DMS114 treated with DMSO at 0.1 percent for 48 hours (cell line): ENCODE results near the gene STK39.

Experiments used
- DNase-seq: peaks from one replicate; lab custom pipeline; 2025; ENCODE audit not compliant: unreplicated experiment; lab: John Stamatoyannopoulos, UW

STK39 gene

GRCh38 chr2:168244318-168244717, 3.1 kb downstream of the STK39 start:
- DNase-seq: no peak

- DNase-seq: no peak
Measured at GRCh38 chr2:168243061-168243460, 4.3 kb downstream of the STK39 start.

DNA sequence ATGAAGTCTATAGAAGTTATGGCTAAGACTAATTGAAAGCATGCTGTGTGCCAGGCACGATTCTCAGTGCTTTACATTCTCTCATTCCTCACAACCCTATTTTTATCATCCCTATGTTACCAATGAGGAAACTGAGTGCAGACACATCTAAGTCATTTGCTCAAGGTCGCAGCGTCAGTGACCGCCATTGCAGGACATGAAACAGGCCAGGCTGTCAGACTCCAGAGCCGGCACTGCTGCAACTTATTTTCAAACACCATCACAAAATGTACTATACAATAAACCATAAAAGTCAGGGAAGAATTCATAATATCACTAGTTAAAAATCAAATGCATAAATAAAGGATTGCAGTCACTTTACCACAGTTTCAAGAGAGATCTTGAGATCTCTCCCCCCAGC, 5.6 kb downstream of the STK39 start:
- no peak for DNase-seq

GRCh38 chr2:168241208-168241607, 6.2 kb downstream of the STK39 start:
- no peak for DNase-seq

DNA sequence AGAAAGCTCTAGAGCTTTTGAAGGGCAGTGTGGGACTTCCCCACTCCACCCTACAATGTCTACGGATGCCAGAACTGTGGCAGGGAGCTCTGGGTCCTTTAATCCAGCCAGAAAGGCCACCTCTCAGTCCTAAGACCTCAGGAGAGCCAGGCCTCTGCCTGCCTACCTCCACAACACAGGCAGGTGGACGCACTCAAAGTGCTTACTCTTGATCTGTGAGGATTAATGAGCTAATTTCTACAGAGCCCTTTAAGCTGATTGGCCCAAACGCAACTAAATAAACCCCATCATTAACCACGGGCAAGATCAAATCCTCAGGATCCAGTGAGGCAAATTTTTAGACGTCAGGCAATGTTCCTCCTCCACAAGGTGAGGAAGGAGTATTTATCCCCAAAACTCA, 8.1 kb downstream of the STK39 start:
- no peak for DNase-seq

DNA sequence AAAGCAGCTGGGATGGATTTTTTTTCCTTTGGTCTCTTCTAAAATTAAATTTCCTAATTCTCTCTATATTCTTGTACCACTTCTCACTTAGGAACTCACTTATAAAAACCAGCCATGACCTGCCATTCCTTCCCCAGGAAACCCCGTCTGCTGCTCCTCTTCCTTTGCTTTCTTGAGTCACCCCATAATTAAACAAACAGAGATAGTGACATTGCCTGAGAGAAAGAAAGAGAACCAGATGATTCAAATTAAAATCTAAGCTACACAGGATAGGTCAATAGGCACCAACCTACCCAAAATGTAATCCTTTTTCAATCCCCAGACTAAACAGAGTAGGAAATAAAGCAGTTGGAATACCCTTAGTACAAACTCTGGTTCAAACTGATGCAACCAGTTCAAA, 9.7 kb downstream of the STK39 start:
- no peak for DNase-seq

DNA sequence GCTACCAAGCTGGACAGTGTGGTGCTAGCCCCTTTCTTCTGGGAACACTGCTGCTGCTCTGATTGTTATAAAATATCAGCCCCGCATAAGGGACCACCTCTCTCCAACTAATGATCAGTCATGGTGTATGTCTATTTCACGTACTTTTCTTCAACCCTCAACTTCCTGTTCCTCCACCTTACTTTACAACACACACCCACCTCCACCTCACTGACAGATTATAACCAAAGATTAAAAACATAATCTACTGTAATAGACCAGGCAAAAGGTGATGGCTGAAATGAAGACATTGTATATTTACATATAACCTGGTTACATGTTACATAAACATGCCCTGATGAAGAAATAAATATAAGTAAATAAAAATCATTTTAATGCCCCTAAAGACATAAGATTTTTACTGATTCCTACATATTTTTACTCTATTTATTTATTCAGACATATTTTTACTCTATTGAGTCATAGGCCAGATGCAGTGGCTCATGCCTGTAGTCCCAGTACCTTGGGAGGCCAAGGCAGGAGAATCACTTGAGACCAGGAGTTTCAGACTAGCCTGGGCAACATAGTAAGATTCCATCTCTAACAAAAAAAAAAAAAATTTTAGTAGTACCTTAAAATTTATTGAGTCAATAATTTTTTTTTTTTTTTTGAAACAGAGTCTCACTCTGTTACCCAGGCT, 12.8 kb downstream of the STK39 start:
- DNase-seq: no peak

- no peak for DNase-seq
Measured at GRCh38 chr2:168233726-168234406, 13.5 kb downstream of the STK39 start.

- DNase-seq: no peak
Measured at GRCh38 chr2:168233166-168233565, 14.2 kb downstream of the STK39 start.

DNA sequence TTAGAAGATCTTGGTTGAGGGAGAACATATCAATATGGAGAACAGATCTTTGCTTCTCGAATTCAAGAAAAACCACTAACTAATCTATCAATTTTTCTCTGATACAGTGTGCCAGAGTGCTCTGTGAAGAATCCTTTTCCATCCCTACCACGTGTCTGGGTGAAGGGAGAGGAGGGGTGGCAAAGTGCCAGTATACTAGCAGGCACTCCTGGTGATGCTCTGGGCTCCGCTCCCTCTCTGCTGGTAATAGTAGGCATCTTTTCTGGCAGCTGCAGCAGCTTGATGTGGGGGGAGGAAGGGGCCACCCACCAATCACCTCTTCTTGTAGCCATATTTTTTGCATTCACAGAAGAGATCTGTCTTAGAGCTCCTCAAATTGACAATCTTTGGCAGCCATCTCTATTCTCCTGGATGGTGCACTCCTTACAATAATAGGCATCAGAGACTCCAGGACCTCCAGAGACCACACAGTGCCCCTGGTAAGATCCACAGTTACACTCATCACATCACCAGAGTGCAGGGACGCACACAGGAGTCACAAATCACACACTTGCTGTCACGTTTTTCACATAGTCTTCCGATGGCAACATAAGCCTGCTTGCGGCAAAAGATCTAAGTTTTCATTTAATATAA, 15.7 kb downstream of the STK39 start:
- DNase-seq: no peak

- no peak for DNase-seq
Measured at GRCh38 chr2:168230389-168230788, 17.0 kb downstream of the STK39 start.

GRCh38 chr2:168224346-168224745, 23.0 kb downstream of the STK39 start:
- DNase-seq: no peak

GRCh38 chr2:168222088-168222487, 25.3 kb downstream of the STK39 start:
- no peak for DNase-seq

DNA sequence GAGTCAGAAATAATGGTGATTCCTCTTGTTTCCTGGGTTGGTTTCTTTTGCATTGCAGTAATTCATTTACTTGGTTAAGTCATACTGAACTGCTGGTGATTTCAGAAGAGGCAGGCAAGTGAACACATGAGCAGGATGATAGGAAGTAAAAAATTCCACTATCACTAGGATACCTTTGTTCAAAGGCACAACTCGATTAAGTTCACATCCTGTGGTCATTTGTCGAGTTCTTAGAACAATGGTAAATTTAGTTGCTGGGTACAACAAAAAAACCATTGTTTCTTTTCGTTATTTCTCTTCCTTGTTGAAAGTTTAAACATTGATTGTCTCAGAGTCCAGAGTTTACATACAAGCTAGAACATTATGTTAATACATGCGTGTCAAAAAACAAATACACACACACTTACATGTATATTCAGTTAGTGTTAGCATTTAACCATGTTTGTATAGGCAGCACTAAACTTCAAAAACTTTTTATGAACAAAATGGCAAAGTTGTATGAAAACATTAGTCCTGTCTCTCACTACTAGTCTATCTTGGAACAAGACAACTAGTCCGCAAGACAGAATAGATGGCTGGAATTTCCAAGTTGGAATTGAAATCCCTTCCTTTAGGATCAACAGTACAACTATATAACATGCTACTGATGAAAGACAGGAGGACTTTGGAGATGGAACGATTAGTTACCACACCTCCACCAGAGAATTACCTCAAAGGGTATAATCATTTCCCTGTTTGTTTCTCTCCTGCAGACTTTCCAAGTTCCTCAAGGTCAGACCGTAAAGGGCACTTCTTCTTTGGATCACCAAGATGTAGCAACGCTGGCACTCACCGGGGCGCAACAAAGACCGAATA, 26.2 kb downstream of the STK39 start:
- no peak for DNase-seq

DNA sequence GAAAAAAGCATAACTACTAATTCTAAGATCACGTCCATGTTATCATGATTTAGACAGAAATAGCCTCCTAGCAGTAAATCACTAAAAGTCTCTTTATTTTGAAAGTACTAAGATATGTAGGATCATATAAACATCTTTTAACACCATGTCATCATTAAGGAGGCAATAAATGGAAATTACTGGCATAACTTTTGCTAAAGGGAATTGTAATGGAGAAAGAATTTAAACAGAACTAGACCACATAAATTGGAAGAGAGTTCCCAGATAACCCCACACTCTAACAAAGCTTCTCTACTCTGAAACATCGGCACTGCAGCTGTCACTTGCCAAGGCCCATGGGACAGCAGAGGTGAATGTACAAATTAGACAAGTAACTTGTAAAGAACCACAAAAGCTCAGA, 29.5 kb downstream of the STK39 start:
- no peak for DNase-seq

DNA sequence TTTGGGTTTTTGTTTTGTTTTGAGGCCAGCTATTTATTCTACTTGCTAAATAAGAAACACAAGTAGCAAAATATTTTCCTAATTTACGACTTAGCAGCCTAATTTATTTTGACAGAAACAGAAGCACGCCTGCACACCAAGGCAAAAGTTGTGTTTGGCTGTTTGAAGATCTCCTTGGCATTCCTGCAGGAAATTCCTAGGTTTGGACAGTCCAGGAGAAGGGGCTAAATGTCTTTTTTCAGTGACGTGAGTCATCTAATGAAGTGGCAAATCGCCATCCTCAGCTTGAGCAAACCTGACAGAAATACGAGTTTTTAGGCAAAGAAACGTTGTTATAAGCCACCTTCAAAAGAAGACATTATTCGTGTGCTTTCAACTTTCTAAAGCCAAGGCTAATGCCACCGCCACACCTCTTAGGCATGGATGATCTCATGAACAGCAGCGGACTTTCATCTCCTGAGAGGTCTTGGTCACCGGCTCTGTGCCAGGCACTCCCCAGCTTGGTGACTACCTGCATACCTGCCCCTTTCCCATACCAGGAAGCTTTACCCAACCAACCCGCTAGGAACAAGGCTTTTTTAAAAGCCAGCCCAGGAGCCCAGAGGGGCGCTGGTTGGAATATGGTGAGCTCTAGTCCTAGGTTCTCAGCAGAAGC, 30.9 kb downstream of the STK39 start:
- no peak for DNase-seq

DNA sequence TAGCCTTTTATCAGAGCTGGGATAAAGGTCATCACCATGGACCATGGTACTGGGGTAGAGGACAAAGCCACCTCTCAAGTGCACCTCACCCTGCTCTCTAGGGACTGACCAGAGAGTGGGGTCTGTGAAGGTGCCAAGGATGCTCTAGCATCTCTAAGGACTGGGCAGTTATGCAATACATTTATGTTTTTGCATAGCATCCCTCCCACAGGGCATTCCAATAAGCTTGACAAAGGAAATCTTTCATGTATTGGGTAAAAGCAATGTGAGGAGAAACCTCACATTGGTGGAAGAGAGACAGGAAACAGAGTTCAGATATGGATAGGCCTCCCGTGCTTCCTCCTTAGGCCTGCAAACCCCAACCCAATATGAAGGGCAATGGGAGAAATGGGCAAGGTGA, 31.6 kb downstream of the STK39 start:
- no peak for DNase-seq

DNA sequence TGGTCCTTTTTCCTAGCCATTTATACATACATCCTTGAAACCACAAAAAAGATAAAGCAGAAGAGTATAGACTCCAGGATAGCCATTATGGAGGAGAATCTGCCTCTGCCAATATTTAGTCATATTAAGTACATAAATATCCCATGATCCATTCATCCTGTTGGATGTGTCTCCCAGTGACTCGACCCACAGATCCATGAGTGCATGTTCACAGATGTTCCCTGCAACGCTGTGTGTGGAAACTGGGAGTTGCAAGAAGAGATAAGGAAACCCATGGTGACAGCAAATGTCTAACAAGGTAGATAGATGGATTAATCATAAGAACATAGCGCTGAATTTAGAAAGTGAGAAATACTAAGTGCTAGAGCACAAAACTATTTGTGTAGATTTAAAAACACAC, 34.5 kb downstream of the STK39 start:
- DNase-seq: no peak

- DNase-seq: no peak
Measured at GRCh38 chr2:168212167-168212566, 35.2 kb downstream of the STK39 start.

DNA sequence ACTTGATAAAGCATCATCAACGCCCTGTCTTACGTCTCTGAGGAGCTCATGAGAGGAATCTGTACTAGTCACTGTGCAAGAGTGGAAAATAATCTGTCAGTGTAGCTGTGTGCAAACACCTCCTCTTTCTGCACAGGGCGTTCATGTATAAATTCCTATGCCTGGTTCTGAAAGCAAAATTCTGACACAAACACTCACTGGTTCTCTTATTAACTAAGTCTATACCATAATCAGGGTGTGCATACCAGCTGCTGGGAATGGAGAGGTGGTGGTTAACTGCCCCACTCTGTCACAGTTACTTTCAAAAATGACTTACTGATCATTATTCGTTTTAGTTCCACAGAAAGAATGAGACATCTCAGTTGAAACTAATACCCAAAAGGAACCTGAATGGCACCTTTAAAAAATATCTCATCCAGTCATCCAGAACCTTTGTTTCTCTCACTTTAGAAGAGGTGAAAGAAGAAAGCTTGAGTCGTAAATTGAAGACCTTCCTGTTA, 35.7 kb downstream of the STK39 start:
- no peak for DNase-seq
